Epithelial cell of proximal tubule (primary cell): Measurements from ENCODE around the gene EPHB2. TPM values are rescaled to one million over a fixed set of nuclear protein-coding genes. Genes with fewer than 3 reads are reported as not detected.
A peak's percentile ranks its signal among the peaks of the same experiment; 100 is the strongest.
"Not testable (repeated sequence)": the region's sequence is repeated elsewhere in the genome, so short reads cannot be mapped to it uniquely, and the experiment has no call there.

Experiments
- DNase-seq: peaks from one replicate; pipeline ENCODE4 v3.0.0-alpha.2; 2011; ENCODE audit warnings: low read depth
- H3K4me3 ChIP-seq: 2 replicates; pipeline ENCODE4 v1.5.1; 2011; ENCODE audit warnings: low read depth, mild to moderate bottlenecking, low read length
- CTCF ChIP-seq: conservative IDR thresholded peaks from 2 replicates; pipeline ENCODE4 v1.5.1; 2012; ENCODE audit warnings: low read depth, mild to moderate bottlenecking, low read length
- total RNA-seq: library from RNA; depleted of rRNA; stranded (reverse); fragments of >200 nt; gene quantifications from 2 replicates; pipeline ENCODE4 v1.2.3, GENCODE V29; 2015

Gene EPHB2
- total RNA-seq, 1 donor from 2014 or later, result 47.8 TPM

DNA sequence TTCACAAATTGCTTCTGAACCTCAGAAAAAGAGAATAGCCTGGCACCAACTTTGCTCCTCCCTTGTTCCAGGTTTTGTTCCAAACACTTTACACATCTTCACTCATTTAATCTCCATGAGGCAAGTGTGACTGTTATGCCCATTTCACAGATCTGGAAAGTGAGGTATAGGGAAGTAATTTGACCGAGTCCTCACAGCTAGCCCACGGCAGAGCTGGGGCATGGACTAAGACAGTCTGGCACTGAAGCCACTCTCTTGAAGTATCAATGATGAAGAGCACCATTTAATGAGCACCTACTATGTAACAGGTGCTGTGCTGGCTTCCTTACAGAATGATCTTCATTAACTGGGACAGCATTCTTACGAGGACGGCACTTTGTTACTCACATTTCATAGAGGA lies 38.6 kb upstream of the EPHB2 start:
- no peak for DNase-seq
- no peak for TF ChIP-seq CTCF
- H3K4me3 ChIP-seq, result no peak overlapping the region

DNA sequence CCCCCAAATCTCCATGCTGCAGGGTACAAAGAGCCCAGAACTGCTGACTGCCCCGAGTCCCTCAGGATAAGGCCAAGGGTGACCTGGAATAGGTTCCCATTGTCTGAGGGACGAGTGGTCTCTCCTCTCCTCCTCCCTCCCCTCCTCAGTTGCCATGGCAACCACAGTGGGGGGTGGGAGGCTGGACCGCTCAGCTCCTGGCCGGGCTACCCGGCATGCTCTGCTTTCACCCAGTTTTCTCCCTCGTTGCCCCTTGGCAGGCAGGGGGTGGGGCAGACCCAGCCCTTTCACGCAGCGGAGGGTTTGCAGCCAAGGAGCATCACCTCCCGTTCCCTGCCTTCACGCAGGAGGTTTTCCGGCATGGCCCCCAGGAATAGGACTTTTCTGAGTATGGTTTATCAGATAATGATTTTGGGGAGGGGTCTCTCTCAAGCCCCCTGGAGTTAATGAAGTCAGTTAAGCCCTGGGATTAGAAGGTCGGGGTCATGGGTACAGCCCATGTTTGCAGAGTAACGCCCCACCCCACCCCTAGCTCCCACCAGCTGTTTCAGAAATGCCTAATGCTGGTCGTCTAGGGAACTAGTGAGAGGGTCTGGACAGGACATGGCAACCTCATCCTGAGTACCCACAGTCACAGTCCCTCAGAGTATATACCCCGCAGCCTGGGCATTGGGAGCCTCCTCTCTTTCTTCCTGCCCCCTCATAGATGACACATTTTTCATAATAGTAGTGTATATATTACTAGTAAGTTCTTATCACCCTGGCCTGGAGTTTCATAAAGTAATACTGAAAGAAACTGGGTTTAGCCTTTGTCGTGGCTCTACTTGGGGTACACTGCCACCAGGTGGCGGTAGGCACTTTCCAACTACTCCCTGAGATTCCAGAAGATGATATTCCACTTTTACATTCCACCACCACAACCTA lies 36.9 kb upstream of the EPHB2 start:
- H3K4me3 ChIP-seq, result no peak overlapping the region
- DNase-seq, result peak; percentile 1
- TF ChIP-seq CTCF, result peak; percentile 97

- no peak overlapping the region for H3K4me3 ChIP-seq
- no peak for DNase-seq
- TF ChIP-seq CTCF, result no peak
Measured at GRCh38 chr1:22674410-22674749, 36.3 kb upstream of the EPHB2 start.

DNA sequence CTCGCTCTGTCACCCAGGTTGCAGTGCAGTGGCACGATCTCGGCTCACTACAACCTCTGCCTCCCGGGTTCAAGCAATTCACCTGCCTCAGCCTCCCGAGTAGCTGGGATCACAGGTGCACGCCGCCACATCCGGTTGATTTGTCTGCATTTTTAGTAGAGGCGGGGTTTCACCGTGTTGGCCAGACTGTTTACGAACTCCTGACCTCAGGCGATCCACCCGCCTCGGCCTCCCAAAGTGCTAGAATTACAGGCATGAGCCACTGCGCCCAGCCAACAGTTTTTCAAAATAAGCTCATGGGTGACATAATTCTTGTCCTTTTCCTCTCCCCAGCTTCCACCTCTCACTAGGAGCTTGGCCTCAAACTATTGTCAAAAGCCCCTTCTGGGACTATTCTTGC lies 34.5 kb upstream of the EPHB2 start:
- not testable (repeated sequence) for DNase-seq, H3K4me3 ChIP-seq

DNA sequence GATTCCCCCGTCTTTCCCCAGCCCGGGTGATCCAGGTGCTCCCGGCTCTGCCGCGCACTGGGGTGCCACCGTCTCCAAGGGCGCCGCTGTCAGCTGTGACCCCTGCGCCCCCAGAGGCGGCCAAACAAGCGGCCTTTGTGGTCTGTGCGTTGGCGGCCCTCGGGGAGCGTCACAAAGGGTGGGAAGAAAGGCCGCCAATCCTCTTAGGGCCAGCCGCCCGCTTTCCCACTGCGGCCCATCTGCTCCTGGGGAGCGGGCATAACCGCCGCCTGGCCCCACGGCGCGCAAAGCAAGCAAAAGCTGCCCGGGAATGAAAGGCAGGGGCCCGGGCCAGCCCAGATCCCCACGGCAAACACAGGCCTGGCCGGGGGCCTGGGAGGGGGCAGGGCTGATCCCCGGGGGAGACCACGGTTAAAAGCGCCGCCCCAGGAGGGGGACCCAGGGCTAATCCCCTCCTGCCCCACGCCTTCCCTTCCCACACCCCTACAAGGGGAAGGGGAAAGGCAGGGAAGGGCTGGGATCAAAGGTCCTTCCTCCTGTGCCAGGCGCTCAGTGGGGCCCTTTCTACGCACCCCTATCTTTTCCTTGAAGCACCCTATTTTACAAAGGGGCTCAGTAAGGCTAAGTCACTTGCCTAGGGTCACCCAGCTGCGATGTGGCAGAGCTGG lies 33.6 kb upstream of the EPHB2 start:
- DNase-seq, result no peak
- no peak for TF ChIP-seq CTCF
- H3K4me3 ChIP-seq, result no peak overlapping the region

- H3K4me3 ChIP-seq, result no peak overlapping the region
- no peak for TF ChIP-seq CTCF
- no peak for DNase-seq
Measured at GRCh38 chr1:22677931-22678896, 32.4 kb upstream of the EPHB2 start.

DNA sequence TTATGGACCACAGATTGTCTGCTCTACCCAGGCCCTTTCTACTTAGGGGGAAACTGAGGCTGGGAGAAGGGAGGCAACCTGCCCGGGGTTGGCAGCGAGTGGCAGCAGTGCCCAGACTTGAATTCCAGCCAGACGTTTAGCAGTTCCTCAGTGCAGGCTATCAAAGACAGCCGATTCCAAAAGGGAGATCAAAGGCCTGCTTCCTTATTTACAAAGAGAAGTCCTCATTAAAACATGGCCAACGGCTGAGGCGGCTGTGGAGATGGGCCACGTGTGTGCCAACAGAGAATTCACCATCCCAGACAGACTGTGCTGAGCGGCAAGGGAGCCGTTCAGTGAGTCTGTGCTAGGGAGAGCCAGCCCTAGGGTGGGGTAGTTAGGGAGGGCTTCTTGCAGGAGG lies 29.9 kb upstream of the EPHB2 start:
- no peak for DNase-seq
- H3K4me3 ChIP-seq, result no peak overlapping the region
- TF ChIP-seq CTCF, result no peak
